AG08396 (cell line): ENCODE data around the gene TIMM44.

Experiments
- DNase-seq: peaks from one replicate; pipeline ENCODE4 v3.0.0; 2012; ENCODE audit warnings: low spot score, mixed read lengths

TIMM44 gene

DNA sequence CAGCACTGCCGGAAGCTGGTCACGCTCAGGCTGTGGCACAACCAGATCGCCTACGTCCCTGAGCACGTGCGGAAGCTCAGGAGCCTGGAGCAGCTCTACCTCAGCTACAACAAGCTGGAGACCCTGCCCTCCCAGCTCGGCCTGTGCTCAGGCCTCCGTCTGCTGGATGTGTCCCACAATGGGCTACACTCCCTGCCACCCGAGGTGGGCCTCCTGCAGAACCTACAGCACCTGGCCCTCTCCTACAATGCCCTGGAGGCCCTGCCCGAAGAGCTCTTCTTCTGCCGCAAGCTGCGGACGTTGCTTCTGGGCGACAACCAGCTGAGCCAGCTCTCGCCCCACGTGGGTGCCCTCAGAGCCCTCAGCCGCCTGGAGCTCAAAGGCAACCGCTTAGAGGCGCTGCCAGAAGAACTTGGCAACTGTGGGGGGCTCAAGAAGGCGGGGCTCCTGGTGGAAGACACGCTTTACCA is 43.0 kb downstream of the TIMM44 start:
- no peak for DNase-seq

DNA sequence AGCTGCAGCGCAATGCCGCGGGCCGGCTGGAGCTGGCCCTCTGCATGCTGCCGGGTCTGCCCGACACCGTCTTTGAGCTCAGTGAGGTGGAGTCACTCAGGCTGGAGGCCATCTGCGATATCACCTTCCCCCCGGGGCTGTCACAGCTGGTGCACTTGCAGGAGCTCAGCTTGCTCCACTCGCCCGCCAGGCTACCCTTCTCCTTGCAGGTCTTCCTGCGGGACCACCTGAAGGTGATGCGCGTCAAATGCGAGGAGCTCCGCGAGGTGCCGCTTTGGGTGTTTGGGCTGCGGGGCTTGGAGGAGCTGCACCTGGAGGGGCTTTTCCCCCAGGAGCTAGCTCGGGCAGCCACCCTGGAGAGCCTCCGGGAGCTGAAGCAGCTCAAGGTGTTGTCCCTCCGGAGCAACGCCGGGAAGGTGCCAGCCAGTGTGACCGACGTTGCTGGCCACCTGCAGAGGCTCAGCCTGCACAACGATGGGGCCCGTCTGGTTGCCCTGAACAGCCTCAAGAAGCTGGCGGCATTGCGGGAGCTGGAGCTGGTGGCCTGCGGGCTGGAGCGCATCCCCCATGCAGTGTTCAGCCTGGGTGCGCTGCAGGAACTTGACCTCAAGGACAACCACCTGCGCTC is 43.6 kb downstream of the TIMM44 start:
- no peak for DNase-seq

DNA sequence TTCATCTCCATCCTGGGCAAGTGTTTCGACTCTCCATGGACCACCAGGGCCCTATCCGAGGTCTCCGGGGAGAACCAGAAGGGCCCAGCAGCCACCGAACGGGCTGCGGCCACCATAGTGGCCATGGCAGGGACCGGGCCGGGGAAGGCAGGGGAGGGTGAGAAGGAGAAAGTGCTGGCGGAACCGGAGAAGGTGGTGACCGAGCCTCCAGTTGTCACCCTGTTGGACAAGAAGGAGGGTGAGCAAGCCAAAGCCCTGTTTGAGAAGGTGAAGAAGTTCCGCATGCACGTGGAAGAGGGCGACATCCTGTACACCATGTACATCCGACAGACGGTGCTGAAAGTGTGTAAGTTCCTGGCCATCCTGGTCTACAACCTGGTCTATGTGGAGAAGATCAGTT is 44.5 kb downstream of the TIMM44 start:
- no peak for DNase-seq

DNA sequence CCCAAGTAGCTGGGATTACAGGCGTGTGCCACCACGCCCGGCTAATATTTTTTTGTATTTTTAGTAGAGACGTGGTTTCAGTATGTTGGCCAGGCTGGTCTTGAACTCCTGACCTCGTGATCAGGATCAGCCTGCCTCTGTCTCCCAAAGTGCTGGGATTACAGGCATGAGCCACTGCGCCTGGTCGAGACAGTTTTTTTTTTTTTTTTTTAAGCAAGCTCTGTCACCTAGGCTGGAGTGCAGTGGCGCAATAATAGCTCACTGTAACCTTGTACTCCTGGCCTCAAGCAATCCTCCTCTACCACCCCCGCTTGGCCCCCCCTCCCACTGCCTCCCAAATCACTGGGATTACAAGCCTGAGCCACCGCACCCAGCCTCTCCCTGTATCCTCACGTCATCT is 46.2 kb downstream of the TIMM44 start:
- no peak for DNase-seq

DNA sequence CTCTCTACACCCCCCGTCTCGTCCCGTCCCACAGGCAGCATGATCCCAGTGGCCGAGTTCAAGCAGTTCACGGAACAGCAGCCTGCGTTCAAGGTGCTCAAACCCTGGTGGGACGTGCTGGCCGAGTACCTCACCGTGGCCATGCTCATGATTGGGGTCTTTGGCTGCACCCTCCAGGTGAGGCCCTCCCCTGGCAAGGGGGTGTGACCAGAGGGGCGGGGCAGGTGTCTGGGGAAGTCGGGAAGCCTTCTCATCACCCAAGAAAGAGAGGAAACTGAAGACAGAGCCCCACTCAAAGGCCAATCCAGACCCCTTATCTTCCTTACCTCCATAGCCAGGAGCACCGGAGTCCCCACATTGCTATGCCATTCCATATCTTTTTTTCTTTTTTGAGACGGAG is 47.9 kb downstream of the TIMM44 start:
- DNase-seq: no peak

- DNase-seq: no peak
These were observed 48.7 kb downstream of the TIMM44 start for GRCh38 chr19:7894612-7895309.

- peak; percentile 31 for DNase-seq
These were observed 49.9 kb downstream of the TIMM44 start for GRCh38 chr19:7893362-7894101.

GRCh38 chr19:7888826-7889217 is 54.6 kb downstream of the TIMM44 start:
- no peak for DNase-seq

GRCh38 chr19:7888145-7888825 is 55.2 kb downstream of the TIMM44 start, which contains the start of gene LRRC8E:
Gene LRRC8E (plus strand): TSS chr19:7888510. CDS start chr19:7895604, 7,094 bp downstream.
- DNase-seq: peak; percentile 87

- DNase-seq: no peak
These were observed 55.9 kb downstream of the TIMM44 start for GRCh38 chr19:7887408-7888144.

DNA sequence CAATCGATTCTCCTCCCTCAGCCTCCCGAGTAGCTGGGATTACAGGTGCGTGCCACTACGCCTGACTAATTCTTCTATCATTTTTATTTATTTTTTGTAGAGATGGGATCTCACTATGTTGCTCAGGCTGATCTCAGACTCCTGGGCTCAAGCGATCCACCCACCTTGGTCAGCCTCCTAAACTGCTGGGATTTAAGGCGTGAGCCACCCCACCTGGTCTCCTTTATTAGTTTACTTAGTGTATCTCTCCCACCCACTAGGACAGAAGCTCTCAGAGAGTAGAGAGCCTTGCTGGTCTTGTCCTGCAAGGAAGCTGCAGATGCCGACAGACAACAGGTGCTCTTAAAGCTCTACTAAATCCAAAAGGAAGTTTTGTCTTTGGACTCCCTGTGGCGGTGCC is 57.6 kb downstream of the TIMM44 start:
- DNase-seq: no peak

DNA sequence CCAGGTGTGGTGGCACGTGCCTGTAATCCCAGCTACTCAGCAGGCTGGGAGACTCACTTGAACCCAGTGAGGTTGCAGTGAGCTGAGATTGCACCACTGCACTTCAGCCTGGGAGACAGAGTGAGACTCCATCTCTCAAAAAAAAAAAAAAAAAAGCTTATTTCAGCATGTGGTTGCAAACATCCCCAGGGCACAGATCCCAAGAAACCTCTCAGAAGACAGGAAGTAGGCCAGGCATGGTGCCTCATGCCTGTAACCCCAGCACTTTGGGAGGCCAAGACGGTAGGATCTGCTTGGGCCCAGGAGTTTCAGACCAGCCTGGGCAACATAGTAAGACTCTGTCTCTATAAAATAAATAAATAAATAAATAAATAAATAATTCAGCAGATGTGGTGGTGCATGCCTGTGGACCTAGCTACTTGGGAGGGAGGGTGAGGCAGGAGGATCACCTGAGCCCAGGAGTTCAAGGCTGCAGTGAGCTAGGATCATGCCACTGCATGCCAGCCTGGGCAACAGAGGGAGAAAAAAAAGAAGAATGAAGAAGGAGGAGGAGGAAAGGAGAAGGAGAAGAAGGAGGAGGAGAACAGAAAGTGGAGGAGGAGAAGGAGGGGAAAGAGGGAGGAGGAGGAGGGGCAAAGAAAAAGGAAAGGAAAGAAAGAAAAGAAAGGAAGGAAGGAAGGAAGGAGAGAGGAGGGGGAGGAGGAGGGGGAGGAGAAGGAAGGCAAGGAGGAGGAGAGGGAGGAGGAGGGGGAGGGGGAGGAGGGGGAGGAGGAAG is 59.5 kb downstream of the TIMM44 start:
- DNase-seq: no peak

- no peak for DNase-seq
These were observed 60.4 kb downstream of the TIMM44 start for GRCh38 chr19:7883105-7883504.

DNA sequence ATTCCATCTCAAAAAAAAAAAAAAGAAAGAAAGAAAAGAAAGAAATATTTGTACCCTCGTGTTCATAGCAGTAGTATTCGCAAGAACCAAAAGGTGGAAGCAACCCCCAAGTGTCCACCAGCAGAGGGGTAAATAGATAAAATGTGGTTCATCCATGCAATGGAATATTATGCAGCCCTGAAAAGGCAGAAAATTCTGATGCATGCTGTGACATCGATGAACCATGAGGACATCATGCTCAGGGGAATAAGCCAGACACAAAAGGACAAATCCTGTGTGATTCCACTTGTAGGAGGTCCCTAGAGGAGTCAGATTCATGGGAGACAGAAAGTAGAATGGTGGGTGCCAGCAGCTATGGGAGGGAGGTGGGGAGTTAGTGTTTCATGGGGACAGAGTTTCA is 61.6 kb downstream of the TIMM44 start:
- no peak for DNase-seq

- no peak for DNase-seq
These were observed 63.6 kb downstream of the TIMM44 start for GRCh38 chr19:7879836-7880235.

DNA sequence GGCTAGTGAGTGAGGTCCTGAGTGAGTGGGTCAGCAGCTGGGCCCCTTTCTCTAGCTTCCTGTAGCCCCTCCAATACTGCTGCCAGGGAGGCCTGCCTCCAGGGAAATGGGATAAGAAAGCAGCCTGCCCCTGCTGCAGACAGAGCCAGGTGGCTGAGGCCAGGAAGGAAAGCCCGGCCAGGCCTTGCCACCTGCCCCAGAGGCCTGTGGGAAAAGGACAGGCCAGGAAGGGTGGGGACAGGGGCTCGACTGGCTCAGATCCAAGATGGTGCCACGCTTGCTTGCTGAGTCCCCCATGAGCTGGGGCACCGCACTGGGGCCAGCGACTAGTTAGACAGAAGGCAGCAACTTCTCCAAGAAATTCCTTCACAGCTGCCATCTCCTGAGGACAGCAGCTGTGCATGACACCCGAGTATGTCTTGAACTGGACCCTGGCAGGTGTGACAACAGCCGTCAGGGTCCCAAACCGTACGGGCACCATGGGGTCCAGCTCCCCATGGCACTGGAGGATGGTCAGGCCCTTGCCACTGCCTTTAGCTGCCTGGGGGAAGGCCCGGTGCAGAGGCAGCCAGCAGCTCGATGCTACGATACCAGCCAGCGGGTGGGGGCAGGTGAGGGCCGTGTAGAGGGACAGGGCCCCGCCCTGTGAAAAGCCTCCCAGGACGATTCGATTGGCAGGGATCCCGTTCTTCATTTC is 64.2 kb downstream of the TIMM44 start:
- no peak for DNase-seq

DNA sequence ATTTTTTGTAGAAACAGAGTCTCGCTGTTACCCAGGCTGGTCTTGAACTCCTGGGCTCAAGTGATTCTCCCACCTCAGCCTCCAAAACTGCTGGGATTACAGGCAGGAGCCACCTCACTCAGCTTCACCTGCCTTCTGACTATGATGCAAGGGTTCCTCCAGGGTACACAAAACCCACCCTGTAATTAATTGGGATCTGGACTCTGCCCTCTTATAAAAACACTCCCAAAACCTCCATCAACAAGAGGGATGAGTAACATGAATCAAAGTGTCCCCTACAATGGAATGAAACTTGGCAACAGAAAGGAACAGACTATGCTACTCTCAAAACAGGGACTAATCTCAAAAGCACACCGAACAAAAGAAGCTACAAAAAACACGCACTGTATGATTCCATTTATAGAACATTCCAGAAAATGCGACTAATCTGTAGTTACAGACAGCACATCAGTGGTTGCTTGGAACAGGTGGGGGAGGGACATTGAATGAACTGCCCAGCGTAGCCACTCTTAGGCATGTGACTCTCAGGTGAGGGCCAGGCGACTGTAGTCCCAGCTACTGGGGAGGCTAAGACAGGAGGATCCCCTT is 66.1 kb downstream of the TIMM44 start:
- DNase-seq: no peak
